IMR-90 (cell line): ENCODE results near the gene NXPH3.

ENCODE experiments used
- CTCF ChIP-seq: conservative IDR thresholded peaks from 2 replicates; pipeline ENCODE4 v1.5.1; 2012; ENCODE audit warnings: mild to moderate bottlenecking, low read depth, low read length, improper control_type of control experiment
- FOS ChIP-seq: fragments of 150-350 bp; IDR thresholded peaks from 2 replicates; pipeline ENCODE4 v1.6.1; 2016; ENCODE audit warnings: low read depth, low read length
- MXI1 ChIP-seq: IDR thresholded peaks from 2 replicates; pipeline ENCODE4 v1.6.1; 2012; ENCODE audit warnings: low read depth, mild to moderate bottlenecking, low read length, moderate library complexity, borderline replicate concordance
- RAD21 ChIP-seq: IDR thresholded peaks from 2 replicates; pipeline ENCODE4 v1.6.1; 2012; ENCODE audit warnings: low read length, improper control_type of control experiment

DNA sequence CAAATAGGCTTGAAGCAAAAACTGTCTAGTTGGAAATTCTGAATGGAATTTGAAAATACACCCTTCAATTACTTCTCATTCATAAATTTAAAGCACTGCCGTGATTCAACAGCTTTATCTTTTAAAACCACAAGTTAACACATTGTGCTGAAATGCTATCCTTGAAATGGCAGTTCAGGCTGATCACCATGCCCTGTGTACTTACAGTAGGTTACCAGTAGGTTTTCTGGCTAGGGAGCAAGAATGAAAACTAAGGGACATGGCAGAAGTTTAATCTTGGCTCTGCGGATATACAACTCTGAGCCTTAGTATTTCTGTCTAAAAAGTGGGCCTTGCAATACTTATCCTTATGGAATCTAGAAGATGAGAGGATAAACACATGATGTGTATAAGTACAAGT lies 28.0 kb downstream of the NXPH3 start:
- TF ChIP-seq MXI1 = no peak
- no peak for TF ChIP-seq RAD21
- TF ChIP-seq CTCF = no peak
- no peak for TF ChIP-seq FOS
